ENCODE data around the gene UAP1.
A peak's percentile ranks its signal among the peaks of the same experiment; 100 is the strongest.

GRCh38 chr1:162633081-162633762, 71.7 kb downstream of the UAP1 start:
- peak in 1 of 3 donors; percentile 25 for TF ChIP-seq POLR2AphosphoS5 (IDR thresholded peaks at IDR 0.05)
- no peak for TF ChIP-seq CTCF (IDR thresholded peaks at IDR 0.05)
- TF ChIP-seq POLR2A (IDR thresholded peaks at IDR 0.05), result no peak
